ENCODE measurements around the gene OR10V1.
"Not testable (repeated sequence)": the region's sequence is repeated elsewhere in the genome, so short reads cannot be mapped to it uniquely, and the experiment has no call there.

DNA sequence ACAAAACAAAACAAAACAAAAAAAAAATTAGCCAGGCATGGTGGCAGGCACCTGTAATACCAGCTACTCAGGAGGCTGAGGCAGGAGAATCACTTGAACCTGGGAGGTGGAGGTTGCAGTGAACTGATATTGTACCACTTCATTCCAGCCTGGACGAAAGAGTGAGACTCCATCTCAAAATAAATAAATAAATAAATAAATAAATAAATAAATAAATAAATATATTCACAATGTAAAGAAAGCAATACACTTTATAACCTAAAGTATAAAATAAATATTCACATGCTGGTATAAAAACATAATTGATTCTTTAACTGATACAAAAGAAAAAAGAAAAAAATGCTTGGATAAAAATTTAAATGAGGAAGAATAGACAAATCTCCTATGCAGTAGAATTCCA is 10.1 kb downstream of the OR10V1 start:
- TF ChIP-seq, protein P1, sequence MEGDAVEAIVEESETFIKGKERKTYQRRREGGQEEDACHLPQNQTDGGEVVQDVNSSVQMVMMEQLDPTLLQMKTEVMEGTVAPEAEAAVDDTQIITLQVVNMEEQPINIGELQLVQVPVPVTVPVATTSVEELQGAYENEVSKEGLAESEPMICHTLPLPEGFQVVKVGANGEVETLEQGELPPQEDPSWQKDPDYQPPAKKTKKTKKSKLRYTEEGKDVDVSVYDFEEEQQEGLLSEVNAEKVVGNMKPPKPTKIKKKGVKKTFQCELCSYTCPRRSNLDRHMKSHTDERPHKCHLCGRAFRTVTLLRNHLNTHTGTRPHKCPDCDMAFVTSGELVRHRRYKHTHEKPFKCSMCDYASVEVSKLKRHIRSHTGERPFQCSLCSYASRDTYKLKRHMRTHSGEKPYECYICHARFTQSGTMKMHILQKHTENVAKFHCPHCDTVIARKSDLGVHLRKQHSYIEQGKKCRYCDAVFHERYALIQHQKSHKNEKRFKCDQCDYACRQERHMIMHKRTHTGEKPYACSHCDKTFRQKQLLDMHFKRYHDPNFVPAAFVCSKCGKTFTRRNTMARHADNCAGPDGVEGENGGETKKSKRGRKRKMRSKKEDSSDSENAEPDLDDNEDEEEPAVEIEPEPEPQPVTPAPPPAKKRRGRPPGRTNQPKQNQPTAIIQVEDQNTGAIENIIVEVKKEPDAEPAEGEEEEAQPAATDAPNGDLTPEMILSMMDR (IDR thresholded peaks at IDR 0.05) = not testable (repeated sequence)
- TF ChIP-seq POLR2A (IDR thresholded peaks at IDR 0.05) = not testable (repeated sequence)
